PC-9 (cell line): Measurements from ENCODE around the gene HAAO.

Experiments used
- EZH2 ChIP-seq: fragments of 200-600 bp; sonication (generic); IDR thresholded peaks from 2 replicates; pipeline ENCODE4 v1.8.0; 2017; ENCODE audit warnings: antibody characterized with exemption, low read depth
- TF ChIP-seq, protein P1 (sequence below): fragments of 200-600 bp; sonication (generic); conservative IDR thresholded peaks from 2 replicates; pipeline ENCODE4 v1.6.1; 2017; ENCODE audit warnings: mixed run types, antibody characterized with exemption, mild to moderate bottlenecking, moderate library complexity

- TF ChIP-seq, protein P1, sequence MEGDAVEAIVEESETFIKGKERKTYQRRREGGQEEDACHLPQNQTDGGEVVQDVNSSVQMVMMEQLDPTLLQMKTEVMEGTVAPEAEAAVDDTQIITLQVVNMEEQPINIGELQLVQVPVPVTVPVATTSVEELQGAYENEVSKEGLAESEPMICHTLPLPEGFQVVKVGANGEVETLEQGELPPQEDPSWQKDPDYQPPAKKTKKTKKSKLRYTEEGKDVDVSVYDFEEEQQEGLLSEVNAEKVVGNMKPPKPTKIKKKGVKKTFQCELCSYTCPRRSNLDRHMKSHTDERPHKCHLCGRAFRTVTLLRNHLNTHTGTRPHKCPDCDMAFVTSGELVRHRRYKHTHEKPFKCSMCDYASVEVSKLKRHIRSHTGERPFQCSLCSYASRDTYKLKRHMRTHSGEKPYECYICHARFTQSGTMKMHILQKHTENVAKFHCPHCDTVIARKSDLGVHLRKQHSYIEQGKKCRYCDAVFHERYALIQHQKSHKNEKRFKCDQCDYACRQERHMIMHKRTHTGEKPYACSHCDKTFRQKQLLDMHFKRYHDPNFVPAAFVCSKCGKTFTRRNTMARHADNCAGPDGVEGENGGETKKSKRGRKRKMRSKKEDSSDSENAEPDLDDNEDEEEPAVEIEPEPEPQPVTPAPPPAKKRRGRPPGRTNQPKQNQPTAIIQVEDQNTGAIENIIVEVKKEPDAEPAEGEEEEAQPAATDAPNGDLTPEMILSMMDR: no peak
- TF ChIP-seq EZH2: no peak
These were observed 2.6 kb downstream of the HAAO start for GRCh38 chr2:42789751-42790150.
